SK-N-SH (cell line): ENCODE measurements around the gene ZCCHC3.

ENCODE experiments used
- CHD2 ChIP-seq: fragments of 150-350 bp; IDR thresholded peaks from 2 replicates; pipeline ENCODE4 v1.6.1; 2018; ENCODE audit warnings: low read length; ENCODE audit not compliant: partially characterized antibody
- EP300 ChIP-seq, 2 experiments: IDR thresholded peaks; 2 replicates each; pipeline versions ENCODE4 v1.4.0 to v1.6.1; 2012; ENCODE audit warnings: borderline replicate concordance in 1 of 2, low read depth in 1 of 2, low read length in 1 of 2
- MXI1 ChIP-seq: IDR thresholded peaks from 2 replicates; pipeline ENCODE4 v1.6.1; 2012; ENCODE audit warnings: mild to moderate bottlenecking, low read depth, low read length, improper control_type of control experiment
- NRF1 ChIP-seq: IDR thresholded peaks from 2 replicates; pipeline ENCODE4 v1.6.1; 2012; ENCODE audit warnings: low read depth, mild to moderate bottlenecking, low read length
- POLR2AphosphoS5 ChIP-seq: IDR thresholded peaks from 2 replicates; pipeline ENCODE4 v1.6.1; 2012; ENCODE audit warnings: low read depth, low read length
- RAD21 ChIP-seq: IDR thresholded peaks from 2 replicates; pipeline ENCODE4 v1.6.1; 2012; ENCODE audit warnings: mild to moderate bottlenecking, low read length
- TF ChIP-seq, protein P1 (sequence below): fragments of 200-600 bp; sonication (generic); IDR thresholded peaks from 2 replicates; pipeline ENCODE4 v1.6.1; 2017; ENCODE audit warnings: antibody characterized with exemption, mild to moderate bottlenecking, moderate library complexity
- TF ChIP-seq, protein P2 (sequence below): IDR thresholded peaks from 2 replicates; pipeline ENCODE4 v1.4.0; 2012; ENCODE audit warnings: low read depth, borderline replicate concordance
- TF ChIP-seq, protein P3 (sequence below): IDR thresholded peaks from 2 replicates; pipeline ENCODE4; 2012
- TF ChIP-seq, protein P4 (sequence below): fragments of 150-350 bp; IDR thresholded peaks from 2 replicates; pipeline ENCODE4 v1.6.1; 2017; ENCODE audit warnings: antibody characterized with exemption, low read length, low read depth, borderline replicate concordance
- TF ChIP-seq, protein P5 (sequence below): IDR thresholded peaks from 2 replicates; pipeline ENCODE4 v1.4.0; 2012; ENCODE audit warnings: low read depth

DNA sequence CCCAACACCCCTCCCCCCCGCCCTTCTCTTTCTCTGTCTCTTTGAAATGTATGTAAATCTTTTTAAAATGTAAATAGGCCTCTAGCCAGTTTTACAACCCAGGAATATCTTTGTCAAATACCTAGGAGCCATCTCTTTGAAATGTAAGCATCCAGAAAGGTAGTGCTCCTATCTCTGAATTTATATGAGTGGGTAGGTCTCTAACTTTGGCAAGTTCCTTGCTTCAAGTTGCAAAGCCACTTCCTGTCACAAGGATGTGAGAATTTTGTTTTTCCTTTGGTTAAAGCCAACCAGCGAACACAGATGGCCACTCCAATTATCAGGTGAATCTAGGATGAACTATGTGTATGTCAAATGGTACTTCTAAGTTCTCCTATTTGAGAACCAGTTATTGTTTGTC is 46.0 kb upstream of the ZCCHC3 start:
- TF ChIP-seq CHD2 (no peak), EP300 (IDR thresholded peaks at IDR 0.05; ENCODE audit: borderline replicate concordance in 1 of 2, low read depth in 1 of 2, low read length in 1 of 2) (no peak), NRF1 (no peak), POLR2AphosphoS5 (no peak), RAD21 (no peak), MXI1 (no peak)
- TF ChIP-seq, protein P1, sequence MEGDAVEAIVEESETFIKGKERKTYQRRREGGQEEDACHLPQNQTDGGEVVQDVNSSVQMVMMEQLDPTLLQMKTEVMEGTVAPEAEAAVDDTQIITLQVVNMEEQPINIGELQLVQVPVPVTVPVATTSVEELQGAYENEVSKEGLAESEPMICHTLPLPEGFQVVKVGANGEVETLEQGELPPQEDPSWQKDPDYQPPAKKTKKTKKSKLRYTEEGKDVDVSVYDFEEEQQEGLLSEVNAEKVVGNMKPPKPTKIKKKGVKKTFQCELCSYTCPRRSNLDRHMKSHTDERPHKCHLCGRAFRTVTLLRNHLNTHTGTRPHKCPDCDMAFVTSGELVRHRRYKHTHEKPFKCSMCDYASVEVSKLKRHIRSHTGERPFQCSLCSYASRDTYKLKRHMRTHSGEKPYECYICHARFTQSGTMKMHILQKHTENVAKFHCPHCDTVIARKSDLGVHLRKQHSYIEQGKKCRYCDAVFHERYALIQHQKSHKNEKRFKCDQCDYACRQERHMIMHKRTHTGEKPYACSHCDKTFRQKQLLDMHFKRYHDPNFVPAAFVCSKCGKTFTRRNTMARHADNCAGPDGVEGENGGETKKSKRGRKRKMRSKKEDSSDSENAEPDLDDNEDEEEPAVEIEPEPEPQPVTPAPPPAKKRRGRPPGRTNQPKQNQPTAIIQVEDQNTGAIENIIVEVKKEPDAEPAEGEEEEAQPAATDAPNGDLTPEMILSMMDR = no peak
- TF ChIP-seq, protein P2, sequence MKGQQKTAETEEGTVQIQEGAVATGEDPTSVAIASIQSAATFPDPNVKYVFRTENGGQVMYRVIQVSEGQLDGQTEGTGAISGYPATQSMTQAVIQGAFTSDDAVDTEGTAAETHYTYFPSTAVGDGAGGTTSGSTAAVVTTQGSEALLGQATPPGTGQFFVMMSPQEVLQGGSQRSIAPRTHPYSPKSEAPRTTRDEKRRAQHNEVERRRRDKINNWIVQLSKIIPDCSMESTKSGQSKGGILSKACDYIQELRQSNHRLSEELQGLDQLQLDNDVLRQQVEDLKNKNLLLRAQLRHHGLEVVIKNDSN = no peak
- TF ChIP-seq, protein P3, sequence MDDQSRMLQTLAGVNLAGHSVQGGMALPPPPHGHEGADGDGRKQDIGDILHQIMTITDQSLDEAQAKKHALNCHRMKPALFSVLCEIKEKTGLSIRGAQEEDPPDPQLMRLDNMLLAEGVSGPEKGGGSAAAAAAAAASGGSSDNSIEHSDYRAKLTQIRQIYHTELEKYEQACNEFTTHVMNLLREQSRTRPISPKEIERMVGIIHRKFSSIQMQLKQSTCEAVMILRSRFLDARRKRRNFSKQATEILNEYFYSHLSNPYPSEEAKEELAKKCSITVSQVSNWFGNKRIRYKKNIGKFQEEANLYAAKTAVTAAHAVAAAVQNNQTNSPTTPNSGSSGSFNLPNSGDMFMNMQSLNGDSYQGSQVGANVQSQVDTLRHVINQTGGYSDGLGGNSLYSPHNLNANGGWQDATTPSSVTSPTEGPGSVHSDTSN = no peak
- TF ChIP-seq, protein P4, sequence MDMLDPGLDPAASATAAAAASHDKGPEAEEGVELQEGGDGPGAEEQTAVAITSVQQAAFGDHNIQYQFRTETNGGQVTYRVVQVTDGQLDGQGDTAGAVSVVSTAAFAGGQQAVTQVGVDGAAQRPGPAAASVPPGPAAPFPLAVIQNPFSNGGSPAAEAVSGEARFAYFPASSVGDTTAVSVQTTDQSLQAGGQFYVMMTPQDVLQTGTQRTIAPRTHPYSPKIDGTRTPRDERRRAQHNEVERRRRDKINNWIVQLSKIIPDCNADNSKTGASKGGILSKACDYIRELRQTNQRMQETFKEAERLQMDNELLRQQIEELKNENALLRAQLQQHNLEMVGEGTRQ = no peak
- TF ChIP-seq, protein P5, sequence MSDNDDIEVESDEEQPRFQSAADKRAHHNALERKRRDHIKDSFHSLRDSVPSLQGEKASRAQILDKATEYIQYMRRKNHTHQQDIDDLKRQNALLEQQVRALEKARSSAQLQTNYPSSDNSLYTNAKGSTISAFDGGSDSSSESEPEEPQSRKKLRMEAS = no peak
